Kidney glomerular epithelial cell (primary cell): ENCODE measurements around the gene GGN.
A peak's percentile ranks its signal among the peaks of the same experiment; 100 is the strongest.
"Not testable (repeated sequence)": the region's sequence is repeated elsewhere in the genome, so short reads cannot be mapped to it uniquely, and the experiment has no call there.

Source experiments
- DNase-seq: peaks from one replicate; lab custom pipeline; 2025; lab: John Stamatoyannopoulos, UW

Gene GGN

DNA sequence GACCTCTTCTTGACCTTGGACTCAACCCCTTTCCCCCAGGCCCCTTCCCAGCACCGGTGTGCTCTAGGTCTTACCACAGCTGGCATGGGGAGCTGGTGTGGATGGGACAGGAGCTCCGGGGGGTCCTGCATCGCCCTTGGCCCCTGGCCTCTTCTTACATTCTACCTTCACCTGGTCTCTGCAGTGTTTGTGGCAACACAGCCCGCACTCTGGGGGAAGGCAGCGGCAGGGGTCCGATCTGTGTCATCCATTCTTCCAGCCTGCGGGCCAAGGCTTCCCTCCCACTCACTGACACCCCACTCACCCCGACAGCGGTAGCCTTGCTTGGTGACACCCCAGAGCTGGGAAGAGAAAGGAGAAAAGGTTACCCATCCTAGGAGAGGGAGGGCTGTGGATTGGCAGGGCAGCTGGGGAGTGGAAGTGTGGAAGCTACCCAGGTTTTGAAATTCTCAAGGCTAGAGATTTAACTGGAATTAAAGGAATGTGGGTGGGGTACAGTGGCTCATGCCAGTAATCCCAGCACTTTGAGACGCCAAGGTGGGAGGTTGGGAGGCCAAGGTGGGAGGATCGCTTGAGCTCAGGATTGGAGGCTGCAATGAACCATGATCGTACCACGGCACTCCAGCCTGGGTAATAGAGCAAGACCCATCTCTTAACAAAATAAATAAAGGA, 23.3 kb upstream of the GGN start:
- DNase-seq, result no peak

DNA sequence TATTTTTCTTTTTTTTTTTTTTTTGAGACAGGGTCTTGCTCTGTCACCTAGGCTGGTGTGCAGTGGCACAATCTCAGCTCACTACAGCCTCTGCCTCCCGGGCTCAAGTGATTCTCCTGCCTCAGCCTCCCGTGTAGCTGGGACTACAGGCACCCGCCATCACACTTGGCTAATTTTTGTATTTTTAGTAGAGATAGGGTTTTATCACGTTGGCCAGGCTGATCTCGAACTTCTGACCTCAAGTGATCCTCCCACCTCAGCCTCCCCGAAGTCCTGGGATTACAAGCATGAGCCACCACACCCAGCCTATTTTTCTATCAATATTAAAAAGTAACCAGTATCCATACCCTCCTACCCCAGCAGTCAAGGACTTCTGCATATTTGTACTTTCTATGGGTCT, 22.6 kb upstream of the GGN start:
- not testable (repeated sequence) for DNase-seq

DNA sequence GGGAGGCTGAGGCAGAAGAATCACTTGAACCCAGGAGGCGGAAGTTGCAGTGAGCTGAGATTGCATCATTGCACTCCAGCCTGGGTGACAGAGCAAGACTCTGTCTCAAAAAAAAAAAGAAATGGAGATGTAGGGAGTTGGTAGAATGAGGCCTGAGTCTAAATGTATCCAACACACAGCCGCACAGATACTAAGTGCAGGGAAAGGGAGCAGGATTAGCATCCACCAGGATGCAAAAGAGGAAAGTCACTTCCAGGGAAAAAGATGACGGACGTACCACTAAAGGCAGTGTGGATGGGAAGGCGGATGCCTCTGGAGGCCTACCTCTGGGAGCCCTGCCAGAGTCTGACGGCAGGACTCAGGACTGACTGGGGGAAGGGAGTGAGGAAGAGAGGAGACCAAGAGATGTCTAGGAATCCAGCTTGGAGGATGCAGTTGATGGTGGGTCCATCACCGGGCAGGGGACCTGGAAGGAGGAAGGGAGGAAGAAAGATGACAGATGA, 21.8 kb upstream of the GGN start:
- no peak for DNase-seq

DNA sequence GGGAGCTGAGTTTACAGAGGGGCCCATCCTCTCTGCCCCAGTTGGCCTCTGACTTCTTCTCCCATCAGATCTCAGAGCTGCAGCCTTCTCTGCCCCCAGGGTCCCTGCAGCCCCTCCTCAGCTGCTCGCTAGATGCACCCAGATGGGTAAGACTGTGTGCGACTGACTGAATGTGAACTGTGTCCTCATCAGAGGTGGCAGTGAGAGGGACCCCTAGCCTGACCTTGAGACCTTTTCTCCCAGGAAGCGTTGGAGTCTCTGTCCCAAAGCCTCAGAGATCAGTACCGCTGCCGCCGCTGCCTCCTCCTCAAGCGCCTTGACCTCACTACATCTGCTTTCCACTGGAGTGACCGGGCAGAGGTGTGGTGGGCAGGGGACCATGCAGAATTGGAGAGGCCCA, 17.4 kb upstream of the GGN start:
- no peak for DNase-seq

DNA sequence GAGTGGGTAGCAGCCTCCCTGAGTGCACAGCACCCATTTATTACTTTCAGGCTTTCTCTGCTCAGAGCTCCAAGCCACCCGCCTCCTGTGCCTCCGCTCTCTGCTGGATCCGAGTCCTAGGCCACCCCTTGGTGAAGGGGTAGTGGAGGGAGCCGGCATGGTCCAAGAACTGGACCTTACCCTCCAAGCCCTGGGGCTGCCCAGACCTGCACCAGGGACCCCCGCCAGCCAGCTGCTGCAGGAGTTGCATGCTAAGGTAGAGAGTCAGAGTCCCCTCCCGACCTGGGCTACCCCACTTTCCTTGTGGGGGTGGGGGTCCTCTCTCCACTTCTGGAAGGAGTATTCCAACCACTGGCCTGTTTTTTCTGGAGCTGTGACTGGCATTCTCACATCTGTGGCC, 17.0 kb upstream of the GGN start:
- no peak for DNase-seq

DNA sequence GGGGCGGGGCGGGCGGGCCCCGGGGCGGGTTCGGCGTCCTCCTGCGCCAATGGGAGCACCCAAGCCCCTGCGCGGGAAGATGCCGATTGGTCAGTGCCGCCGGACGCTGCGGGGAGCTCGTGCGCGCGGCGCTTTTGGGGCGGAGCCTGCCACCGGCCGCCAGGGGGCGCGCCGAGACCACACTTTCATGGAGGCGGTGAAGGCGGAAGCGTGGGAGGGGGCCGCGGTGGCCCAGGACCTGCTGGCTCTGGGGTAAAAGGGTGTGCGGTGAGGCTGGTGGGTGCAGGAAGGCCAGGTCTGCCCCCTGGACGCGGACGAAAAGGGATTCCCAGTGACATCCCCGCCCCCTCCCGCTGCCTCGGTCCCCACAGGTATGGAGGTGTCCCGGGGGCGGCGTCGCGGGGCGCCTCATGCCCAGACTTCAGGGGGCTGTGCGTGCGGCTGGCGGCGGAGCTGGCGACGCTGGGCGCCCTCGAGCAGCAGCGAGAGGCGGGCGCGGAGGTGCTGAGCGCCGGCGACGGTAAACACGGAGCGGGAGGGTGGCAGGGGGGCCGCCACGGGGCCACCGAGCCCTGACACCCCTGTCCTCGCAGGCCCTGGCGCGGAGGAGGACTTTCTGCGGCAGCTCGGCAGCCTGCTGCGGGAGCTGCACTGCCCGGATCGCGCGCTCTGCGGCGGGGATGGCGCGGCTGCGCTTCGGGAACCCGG, 15.3 kb upstream of the GGN start, which contains the start of gene FAM98C:
Gene FAM98C, plus strand, starts transcription at position 127 of the 708 bp plus-strand sequence. Its CDS starts 61 bp downstream, at position 188.
- peak; percentile 91 for DNase-seq

DNA sequence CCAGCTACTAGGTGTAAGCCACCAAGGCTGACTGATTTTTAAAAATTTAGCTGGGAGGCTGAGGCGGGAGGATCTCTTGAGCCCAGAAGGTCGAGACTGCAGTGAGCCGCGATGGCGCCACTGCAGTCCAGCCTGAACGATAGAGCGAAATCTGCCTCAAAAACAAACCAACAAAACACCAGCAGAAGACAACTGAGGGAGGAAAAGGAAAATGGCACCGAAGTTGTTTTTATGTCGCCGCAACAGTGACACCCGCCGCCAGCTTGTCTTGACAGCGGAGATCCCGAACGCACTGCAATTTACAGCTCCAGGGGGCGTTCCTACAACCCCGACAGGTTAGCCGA, 14.8 kb upstream of the GGN start:
- DNase-seq, result no peak

DNA sequence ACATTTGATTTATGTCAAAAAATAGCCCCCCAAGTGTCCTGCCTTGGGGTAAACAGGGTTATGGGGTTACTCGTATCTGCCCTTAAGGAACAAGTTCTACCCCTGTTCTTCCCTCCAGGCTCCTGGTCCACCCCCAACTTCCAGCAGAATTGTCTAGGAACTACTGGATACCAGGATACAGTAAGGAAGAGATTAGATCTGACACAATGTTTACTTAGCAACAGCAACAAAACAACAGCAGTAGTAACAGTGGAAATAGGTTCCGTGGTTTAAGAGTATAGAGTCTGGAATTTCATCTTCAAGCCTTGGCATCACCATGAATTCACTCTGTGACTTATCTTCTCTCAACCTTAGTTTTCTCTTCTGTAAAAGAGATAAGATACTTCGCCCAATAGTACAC, 13.3 kb upstream of the GGN start:
- peak; percentile 14 for DNase-seq

DNA sequence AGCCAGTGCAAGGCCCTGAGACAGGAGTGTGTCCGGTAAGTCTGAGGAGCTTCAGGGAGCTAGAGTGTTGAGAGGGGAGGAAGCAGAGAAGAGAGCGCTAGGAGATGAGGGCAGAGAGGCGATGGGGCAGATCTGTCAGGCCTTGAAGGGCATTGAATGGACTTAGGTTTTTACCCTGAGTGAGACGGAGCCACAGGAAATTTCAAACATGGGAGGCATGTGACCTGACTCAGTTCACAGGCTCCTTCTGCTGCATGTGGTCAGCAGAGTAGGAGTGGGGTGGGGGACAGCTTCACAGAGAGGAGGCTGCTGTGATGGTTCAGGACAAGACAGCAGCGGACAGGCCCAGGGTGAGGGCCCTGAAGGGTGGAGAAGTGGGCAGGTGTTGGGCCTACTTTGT, 12.5 kb upstream of the GGN start:
- no peak for DNase-seq

DNA sequence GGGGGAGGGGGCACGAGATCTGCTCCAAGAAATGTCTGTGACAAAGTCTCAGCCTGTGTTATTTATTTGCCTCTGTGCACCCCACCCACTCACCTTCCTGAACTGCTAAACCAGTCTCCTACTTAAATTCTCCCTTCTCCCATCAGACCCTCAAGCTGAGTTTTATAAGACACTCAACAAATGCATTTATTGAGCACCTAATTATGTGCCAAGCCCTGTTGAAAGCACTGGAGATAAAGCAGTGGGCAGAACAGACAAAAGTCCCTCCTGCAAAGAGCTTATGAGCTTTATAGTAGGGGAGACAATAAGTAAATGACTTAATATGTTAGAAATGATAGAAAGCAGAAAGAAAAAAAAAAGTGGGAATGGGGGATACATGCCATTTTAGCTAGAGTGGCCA, 11.7 kb upstream of the GGN start:
- no peak for DNase-seq

DNA sequence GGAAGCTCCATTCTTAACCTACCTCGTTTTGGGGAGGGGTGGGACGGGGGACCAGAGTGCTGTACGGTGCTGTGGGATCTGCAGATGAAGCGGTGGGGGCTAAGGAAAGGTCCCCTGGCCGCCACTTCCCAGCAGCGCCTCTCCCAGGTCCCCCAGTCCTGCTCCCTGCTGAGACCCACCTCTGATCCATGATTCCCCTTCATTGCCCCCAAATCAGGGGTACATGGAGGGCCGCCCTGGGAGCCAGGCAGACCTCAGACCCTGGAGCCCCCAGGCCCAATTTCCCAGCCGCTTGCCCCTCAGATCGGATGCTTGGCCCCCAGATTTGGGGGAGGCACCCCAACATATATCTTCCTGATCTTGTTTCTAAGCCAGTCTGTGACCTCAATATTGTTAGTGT, 11.2 kb upstream of the GGN start:
- DNase-seq, result no peak

DNA sequence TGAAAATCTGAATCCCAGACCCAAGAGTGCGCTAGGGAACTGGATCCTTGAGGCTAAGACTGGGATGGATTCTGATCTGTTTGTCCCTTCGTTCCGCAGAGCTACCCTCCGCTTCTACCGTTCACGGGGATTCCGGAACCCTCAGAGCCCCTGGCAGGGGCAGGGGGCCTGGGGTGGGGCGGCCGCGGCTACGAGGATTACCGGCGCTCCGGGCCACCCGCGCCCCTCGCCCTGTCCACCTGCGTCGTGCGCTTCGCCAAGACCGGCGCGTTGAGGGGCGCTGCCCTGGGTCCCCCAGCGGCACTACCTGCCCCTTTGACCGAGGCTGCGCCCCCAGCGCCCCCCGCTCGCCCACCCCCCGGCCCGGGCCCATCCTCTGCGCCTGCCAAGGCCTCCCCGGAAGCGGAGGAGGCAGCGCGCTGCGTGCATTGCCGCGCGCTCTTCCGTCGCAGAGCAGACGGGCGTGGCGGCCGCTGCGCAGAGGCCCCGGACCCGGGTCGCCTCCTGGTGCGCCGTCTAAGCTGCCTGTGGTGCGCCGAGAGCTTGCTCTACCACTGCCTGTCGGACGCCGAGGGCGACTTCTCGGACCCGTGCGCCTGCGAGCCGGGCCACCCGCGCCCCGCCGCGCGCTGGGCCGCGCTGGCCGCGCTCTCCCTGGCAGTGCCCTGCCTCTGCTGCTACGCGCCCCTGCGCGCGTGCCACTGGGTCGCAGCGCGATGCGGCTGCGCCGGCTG, 7.7 kb upstream of the GGN start:
- no peak for DNase-seq

DNA sequence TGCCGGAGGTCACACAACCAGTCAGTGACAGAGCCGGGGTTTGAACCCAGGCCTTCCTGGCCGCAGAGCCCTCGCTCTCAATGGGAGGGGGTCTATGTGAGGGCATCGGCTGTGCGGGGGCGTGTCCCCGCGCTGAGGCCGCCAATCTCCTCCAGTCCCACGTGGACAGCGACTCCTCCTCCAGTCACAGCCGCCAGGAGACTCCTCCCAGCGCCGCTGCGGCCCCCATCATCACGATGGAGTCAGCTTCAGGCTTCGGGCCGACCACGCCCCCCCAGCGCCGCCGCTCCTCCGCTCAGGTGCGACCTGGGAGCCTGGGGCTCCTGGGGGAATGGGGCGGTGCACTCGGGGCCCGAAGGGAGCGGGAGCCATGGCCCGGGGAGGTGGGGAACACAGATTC, 6.7 kb upstream of the GGN start:
- no peak for DNase-seq

DNA sequence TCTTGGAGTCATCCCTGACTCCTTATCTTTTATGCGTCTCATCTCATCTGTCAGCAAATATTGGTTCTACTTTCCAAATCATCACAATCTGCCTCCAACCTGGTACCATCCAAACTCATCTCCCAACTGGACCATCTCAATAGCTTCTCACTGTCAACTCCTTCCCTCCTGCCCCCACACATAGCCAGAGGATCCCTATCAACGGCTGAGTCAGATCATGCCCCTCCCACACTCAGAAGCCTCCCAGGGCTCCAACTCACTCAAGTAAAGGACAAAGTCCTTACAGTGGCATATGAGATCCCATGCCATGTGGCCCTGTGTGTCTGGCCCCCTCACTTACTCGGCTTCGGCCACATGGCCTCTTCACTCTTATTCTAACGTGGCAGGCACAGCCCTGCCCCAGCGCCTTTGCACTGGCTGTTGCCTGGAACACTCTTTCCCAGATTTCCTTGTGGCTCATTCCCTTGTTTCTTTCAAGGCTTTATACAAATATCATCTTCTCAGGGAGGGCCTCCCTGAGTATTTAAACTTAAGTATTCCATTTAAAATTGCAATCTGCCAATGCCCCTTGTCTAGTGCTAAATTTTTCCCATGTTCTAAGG, 5.0 kb upstream of the GGN start:
- peak; percentile 39 for DNase-seq

DNA sequence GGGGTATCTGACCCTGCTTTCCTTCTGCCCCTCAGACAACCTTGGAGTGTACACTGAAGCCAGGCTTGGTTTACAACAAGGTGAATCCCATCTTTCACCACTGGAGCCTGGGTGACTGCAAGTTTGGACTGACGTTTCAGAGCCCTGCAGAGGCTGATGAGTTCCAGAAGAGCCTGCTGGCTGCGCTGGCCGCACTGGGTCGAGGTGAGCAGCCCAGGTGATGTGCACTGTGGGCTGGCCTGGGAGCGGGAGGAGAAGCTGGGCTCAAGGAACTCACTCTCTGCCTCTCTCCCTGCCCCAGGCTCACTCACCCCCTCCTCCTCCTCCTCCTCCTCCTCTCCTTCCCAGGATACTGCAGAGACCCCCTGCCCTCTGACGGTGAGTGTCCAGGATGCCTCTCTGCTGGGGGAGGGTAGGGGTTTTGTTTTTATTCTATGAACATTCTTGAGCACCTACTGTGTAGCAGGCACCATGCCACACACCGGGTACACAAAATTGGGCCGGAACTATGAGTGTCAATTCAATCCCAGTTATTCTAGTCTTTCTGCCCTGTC, 4.2 kb upstream of the GGN start:
- DNase-seq, result no peak

DNA sequence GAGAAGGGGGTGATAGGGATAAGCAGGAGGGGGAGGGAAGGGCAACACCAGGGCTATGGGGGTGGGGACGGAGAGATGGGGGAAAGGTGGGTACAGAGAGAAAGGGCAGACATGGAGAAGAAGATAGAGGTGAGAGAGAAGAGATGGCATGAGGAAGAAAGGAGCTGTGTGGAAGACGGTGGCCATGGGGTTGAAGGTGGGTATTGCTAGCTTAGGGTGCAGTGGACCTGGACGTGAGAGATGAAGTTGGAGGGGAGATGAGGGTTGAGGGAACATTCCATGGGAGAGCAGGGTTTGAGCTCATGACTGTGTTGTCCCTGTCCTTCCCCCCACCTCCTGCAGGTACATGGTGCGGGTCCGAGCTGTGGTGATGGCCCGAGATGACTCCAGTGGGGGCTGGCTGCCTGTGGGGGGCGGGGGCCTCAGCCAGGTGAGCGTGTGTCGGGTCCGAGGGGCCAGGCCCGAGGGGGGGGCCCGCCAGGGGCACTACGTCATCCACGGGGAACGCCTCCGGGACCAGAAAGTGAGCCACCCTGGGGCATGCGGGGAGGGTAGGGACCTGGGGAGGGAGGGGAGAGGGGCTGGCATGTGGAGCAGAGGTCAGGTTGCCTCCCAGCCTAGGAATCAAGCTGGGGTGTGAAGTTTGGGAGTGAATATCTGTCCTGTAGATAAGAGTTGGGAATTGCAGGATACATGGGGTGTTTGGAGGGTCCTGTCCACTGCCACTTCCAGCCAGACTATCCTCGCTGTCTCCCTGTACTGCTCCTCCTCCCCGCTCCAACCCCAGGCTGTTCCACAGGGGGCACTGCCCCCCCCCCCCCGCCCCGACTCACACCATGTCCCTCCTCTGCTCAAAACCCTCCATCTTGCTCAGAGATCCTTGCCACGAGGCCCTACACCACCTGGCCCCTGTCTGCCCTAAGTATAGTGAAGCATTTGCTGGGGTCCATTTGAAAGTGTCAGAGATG, 2.4 kb upstream of the GGN start:
- DNase-seq, result no peak

DNA sequence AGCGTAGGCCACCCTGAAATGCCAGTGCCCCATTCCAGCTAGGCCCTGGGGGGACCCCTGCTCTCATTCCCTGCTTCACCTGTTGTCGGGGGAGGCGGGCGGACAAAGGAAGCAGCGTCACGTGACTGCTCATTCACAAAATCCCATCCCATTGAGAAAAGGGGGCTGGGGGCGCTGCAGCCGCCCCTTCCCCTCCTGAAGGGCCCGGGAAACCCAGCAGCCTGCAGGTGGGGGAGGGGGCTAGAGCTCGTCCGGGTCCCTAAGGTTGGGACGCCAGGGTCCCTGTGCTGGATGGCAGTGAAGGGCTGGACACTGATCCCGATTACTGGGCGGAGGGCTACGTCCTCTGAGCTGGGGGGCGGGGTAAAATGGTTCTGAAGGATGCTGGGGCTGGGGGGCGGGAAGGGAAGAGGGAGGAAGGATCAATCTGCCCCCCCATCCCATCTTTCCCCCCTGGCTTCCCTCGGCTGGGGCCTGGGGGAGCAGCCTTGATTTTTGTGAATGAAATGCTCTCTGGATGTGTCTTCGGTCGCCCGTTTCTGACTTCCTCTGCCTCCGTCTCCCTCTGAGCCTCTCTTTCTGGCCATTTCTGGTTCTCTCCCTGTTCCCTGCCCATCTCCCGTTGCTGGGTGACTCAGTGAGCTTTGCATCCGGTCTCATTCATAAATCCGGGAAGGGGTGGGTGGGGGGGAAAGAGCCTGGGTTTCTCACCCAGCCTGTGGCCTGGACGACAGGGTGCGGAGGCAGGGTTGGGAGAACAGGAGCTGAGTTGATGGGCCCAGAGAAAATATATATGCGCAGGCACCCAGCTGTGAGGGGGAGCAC, 1.5 kb upstream of the GGN start:
- peak; percentile 16 for DNase-seq

DNA sequence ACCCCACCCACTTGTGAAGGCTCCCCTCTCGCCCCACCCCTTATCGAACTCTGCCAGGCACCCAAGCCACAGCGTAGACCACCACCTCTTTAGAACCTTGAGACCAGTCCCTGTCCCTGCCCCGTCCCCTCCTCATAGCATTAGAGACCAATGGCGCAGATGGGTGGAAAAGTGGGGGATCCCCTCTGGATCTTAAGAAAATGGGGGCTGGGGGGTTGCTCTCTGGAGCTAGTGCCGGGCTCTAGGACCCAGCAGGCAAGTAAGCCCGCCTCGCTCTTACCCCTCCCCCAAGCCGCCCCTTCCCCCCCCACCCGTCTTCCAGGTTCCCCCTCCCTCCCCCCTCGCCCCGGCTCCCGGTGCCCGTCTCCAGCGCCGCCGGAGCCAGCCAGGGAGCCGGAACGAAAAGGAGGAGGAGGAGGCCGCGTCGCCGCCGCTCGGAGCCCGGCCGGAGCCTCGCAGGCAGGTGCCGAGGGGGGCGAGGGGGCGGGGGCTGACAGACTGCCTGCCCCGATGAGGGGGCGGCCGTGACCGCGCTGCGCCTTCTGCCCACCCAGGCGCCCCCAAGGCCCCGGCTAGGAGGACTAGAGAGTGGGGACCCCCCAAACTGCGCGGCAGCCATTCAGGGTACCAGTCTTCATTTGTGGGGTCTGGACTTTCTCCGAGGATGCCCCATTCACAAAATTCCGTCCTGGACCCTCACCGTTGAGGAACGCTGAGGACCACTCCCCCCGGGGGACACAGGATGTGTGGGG, 691 bp upstream of the GGN start, which contains the start of gene SPRED3:
Gene SPRED3, plus strand, starts transcription at position 349 of the 752 bp plus-strand sequence. CDS start 1,606 bp downstream, outside the sequence.
- DNase-seq, result peak; percentile 62

DNA sequence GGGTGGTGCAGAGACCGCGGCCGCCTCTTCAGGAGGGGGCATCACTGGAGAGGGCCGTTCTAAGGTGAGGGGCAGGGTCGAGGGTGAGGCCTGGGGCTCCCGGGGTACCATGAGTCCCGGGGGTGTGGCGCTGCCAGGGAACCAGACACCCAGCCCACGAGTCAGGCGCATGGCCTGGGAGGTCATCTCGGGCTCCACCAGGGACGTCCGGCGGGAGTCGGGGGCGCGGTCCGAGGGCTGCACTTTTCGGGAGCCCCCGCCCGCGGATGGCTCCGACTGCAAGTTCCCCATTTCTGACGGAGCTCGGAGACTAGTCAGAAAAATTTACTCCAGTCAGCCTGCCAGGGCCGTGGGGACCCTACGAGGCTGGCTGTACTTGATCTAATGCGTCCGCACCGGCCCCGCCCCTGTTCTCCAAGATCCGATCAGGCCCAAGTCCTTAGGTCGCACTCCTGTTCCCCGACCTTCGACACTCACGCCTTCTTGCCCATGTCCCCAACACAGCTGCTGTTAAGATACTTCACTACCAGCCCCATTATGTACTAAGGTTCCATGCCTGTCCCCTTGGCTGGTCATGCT, 774 bp downstream of the GGN start:
- DNase-seq, result no peak
